AG08396 (cell line): ENCODE measurements around the gene KRT13.
"Not testable (repeated sequence)": the region's sequence is repeated elsewhere in the genome, so short reads cannot be mapped to it uniquely, and the experiment has no call there.

Experiments
- DNase-seq: peaks from one replicate; pipeline ENCODE4 v3.0.0; 2012; ENCODE audit warnings: low spot score, mixed read lengths

KRT13 gene

GRCh38 chr17:41505007-41505808, at the start of gene KRT13:
Gene KRT13 (minus strand): TSS chr17:41505612. CDS start chr17:41505550, 62 bp downstream.
- no peak for DNase-seq

- DNase-seq, result no peak
These were observed 48.7 kb upstream of the KRT13 start for GRCh38 chr17:41553987-41554680.

GRCh38 chr17:41553176-41553575, 47.8 kb upstream of the KRT13 start:
- DNase-seq, result no peak

GRCh38 chr17:41552455-41552854, 47.0 kb upstream of the KRT13 start:
- no peak for DNase-seq

GRCh38 chr17:41551365-41551764, 46.0 kb upstream of the KRT13 start:
- no peak for DNase-seq

GRCh38 chr17:41549596-41550039, 44.2 kb upstream of the KRT13 start:
- no peak for DNase-seq

- DNase-seq, result peak; percentile 88
These were observed 43.6 kb upstream of the KRT13 start for GRCh38 chr17:41548844-41549595.

- peak; percentile 89 for DNase-seq
These were observed 42.8 kb upstream of the KRT13 start for GRCh38 chr17:41547921-41548843.

GRCh38 chr17:41547378-41547841, 42.0 kb upstream of the KRT13 start:
- no peak for DNase-seq

- no peak for DNase-seq
These were observed 41.4 kb upstream of the KRT13 start for GRCh38 chr17:41546819-41547218.

GRCh38 chr17:41545829-41546410, 40.5 kb upstream of the KRT13 start:
- no peak for DNase-seq

GRCh38 chr17:41544935-41545334, 39.5 kb upstream of the KRT13 start:
- DNase-seq, result no peak

GRCh38 chr17:41544491-41544892, 39.1 kb upstream of the KRT13 start:
- DNase-seq, result no peak

GRCh38 chr17:41542786-41543185, 37.4 kb upstream of the KRT13 start:
- not testable (repeated sequence) for DNase-seq

GRCh38 chr17:41542357-41542756, 36.9 kb upstream of the KRT13 start:
- DNase-seq, result no peak

- no peak for DNase-seq
These were observed 35.7 kb upstream of the KRT13 start for GRCh38 chr17:41540921-41541625.

GRCh38 chr17:41539979-41540701, 34.7 kb upstream of the KRT13 start:
- DNase-seq, result no peak

GRCh38 chr17:41539071-41539492, 33.7 kb upstream of the KRT13 start:
- DNase-seq, result no peak

- peak; percentile 49 for DNase-seq
These were observed 33.2 kb upstream of the KRT13 start for GRCh38 chr17:41538565-41538991.

- no peak for DNase-seq
These were observed 32.6 kb upstream of the KRT13 start for GRCh38 chr17:41537990-41538389.
